NB4 (cell line): ENCODE results near the gene RGS3.

Experiments used
- CTCF ChIP-seq: IDR thresholded peaks from one replicate; pipeline ENCODE4 v1.5.1; 2012; ENCODE audit warnings: low read depth, low read length
- MYC ChIP-seq: IDR thresholded peaks from 2 replicates; pipeline ENCODE4 v1.6.1; 2011; ENCODE audit warnings: low read depth, low read length

- TF ChIP-seq CTCF (no peak), MYC (no peak)
Observed at GRCh38 chr9:113568081-113568435, 104.5 kb downstream of the RGS3 start.
